ENCODE data around the gene SMG1. TPM values are rescaled to one million over a fixed set of nuclear protein-coding genes. Genes with fewer than 3 reads are reported as not detected.
"Not testable (repeated sequence)": the region's sequence is repeated elsewhere in the genome, so short reads cannot be mapped to it uniquely, and the experiment has no call there.

The SMG1 gene
- total and polyA plus RNA-seq, 2 of the 13 experiments (the other 11 are each of a cell fraction or from before 2014, with no cell fraction given), result 48.7 to 53.7 TPM

GRCh38 chr16:18925986-18926865 lies at the start of gene SMG1 (continued):
- TF ChIP-seq ZNF687 (CRISPR knock-in tag; IDR thresholded peaks at IDR 0.05) (peak; percentile 97), ESRRA (CRISPR knock-in tag; IDR thresholded peaks at IDR 0.05; ENCODE audit: low read depth) (peak; percentile 92), KDM2A (CRISPR knock-in tag; IDR thresholded peaks at IDR 0.05; ENCODE audit: borderline replicate concordance, low read depth) (peak; percentile 68), ARID4A (CRISPR knock-in tag; IDR thresholded peaks at IDR 0.05; ENCODE audit: borderline replicate concordance) (peak; percentile 92), EP300 (IDR thresholded peaks at IDR 0.05; ENCODE audit: low read depth in 2 of 2, low read length in 2 of 2) (peak; percentile 4 to 34; a peak in 1 of 4 replicates), NCOA1 (CRISPR knock-in tag; IDR thresholded peaks at IDR 0.05) (peak; percentile 27), ZSCAN31 (CRISPR knock-in tag; IDR thresholded peaks at IDR 0.05; ENCODE audit: low read depth) (peak; percentile 82), TCF12 (CRISPR knock-in tag; IDR thresholded peaks at IDR 0.05) (peak; percentile 94), IKZF5 (CRISPR knock-in tag; IDR thresholded peaks at IDR 0.05) (peak; percentile 96; the same call in 1 of the 2 replicates), DMAP1 (CRISPR knock-in tag; IDR thresholded peaks at IDR 0.05) (peak; percentile 94), ZNF333 (CRISPR knock-in tag; IDR thresholded peaks at IDR 0.05; ENCODE audit: borderline replicate concordance) (peak; percentile 95), SP140L (CRISPR knock-in tag; IDR thresholded peaks at IDR 0.05; ENCODE audit: borderline replicate concordance) (peak; percentile 73; the same call in 1 of the 2 replicates), MAF1 (CRISPR knock-in tag; IDR thresholded peaks at IDR 0.05; ENCODE audit: borderline replicate concordance) (0 out of 2 replicates have a peak, but pooled peaks have one; percentile 4), BRF2 (CRISPR knock-in tag; IDR thresholded peaks at IDR 0.05) (0 out of 2 replicates have a peak, but pooled peaks have one; percentile 34), ZNF136 (CRISPR knock-in tag; IDR thresholded peaks at IDR 0.05; ENCODE audit: low read depth) (peak; percentile 68), GABPB1 (CRISPR knock-in tag; IDR thresholded peaks at IDR 0.05) (peak; percentile 82)
- TF ChIP-seq EP300 (CRISPR knock-in tag; IDR thresholded peaks at IDR 0.05; ENCODE audit: borderline replicate concordance); TCF12 (IDR thresholded peaks at IDR 0.05): not testable (repeated sequence)
